HG02571 (cell line): Measurements from ENCODE around the gene CHCHD5.
"Not testable (repeated sequence)": the region's sequence is repeated elsewhere in the genome, so short reads cannot be mapped to it uniquely, and the experiment has no call there.

ENCODE experiments used
- ATAC-seq: cut with Tn5 transposase; IDR thresholded peaks from one replicate; pipeline ENCODE4 v1.9.1; 2021; ENCODE audit warnings: mild to moderate bottlenecking, moderate library complexity; ENCODE audit not compliant: unreplicated experiment

Gene CHCHD5

GRCh38 chr2:112584134-112584890 lies at the start of gene CHCHD5:
TSS of gene CHCHD5 (plus strand) at chr2:112584609. CDS start at chr2:112584648, 39 bp downstream.
- peak; percentile 91 for ATAC-seq

GRCh38 chr2:112534826-112535225 lies 49.6 kb upstream of the CHCHD5 start:
- no peak for ATAC-seq

GRCh38 chr2:112536665-112537064 lies 47.7 kb upstream of the CHCHD5 start:
- ATAC-seq: not testable (repeated sequence)

DNA sequence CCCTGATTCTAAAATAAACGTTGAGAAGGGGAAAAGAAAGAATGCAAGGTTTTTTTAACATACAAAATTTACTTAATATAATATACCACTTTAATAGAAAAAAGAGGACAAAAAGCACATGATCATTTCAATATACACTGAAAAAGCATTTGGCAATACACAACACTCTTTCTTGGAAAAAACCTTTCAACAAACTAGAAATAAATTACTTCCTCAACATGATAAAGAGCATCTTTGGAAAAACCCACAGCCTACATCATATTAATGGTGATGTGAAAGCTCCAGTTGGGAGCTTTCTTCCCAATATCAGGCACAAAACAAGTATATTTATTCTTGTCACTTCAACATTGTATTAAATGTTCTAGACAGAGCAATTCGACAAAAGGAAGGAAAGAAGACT lies 45.1 kb upstream of the CHCHD5 start:
- no peak for ATAC-seq

DNA sequence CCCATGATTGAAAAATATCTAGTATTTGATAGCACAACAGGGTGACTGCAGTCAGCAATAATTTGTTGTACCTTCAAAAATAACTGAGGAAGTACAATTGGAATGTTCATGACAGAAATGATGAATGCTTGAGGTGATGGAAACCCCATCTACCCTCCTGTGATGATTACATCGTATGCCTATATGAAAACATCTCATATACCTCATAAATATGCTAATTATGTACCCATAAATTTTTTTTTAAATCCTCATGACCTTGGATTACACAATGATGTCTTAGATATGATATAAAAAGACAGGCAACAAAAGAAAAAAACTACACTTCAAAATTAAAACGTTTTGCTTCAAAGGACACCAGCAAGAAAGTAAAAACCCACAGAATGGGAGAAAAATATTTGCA lies 43.5 kb upstream of the CHCHD5 start:
- ATAC-seq: no peak

- ATAC-seq: peak; percentile 68
These were observed 42.9 kb upstream of the CHCHD5 start for GRCh38 chr2:112541315-112542122.

- peak; percentile 82 for ATAC-seq
These were observed 42.1 kb upstream of the CHCHD5 start, which contains the start of gene POLR1B for GRCh38 chr2:112542123-112542983. TSS of gene POLR1B (plus strand) at chr2:112542465. CDS start at chr2:112542495, 30 bp downstream.

- ATAC-seq: no peak
These were observed 41.3 kb upstream of the CHCHD5 start for GRCh38 chr2:112542984-112543661.

GRCh38 chr2:112547333-112547732 lies 37.1 kb upstream of the CHCHD5 start:
- no peak for ATAC-seq

DNA sequence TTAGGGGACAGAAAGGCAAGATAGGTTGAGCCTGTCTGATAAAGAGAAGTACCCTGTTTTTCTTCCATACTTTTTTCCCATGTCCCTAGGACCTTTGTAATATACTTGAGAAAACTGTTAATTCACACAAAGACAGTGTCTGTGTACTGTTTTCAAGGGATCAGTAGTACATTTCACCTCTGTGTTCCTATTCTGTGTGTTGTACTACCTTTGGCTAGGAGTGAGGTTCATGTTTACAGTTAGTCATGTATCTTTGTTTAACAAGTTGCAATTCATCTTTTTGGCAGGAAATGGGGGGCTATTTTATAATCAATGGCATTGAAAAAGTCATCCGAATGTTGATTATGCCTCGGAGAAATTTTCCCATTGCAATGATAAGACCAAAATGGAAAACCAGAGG lies 35.4 kb upstream of the CHCHD5 start:
- ATAC-seq: no peak

DNA sequence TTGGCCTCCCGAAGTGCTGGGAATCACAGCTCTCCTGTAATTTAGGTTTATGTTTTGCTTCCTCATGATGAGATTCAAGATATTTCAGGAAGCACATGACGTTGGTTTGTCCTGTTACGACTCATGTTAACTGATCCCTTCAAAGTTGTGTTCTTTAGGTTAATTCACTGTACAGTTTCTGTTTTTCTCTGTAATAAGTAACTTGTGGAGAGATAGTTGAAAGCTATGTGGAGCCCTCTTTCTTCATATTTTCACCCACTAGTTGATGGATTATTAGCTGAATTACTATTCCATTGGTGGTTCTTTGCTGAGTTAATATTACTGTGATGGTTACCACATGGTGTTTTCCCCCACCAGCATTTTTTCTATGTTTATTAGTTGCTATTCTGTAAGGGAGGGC lies 18.3 kb upstream of the CHCHD5 start:
- no peak for ATAC-seq

GRCh38 chr2:112566508-112566907 lies 17.9 kb upstream of the CHCHD5 start:
- not testable (repeated sequence) for ATAC-seq

DNA sequence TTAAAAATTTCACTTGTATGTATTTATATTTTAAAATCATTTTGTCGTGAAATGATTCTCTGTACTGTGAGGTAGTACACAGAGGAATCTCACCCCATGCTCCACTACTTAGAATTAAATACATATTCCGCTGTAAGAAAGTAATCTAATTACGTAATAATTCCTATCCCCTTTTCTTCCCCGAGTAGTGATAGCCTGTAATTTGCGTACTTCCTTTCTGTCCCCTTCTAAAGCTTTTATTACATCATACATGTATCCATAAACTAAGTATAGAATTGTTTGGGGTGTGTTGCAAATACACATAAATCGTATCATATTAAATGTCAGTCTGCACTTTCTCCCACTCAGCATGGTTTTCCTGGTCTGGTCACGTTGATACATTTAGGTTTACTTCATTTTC lies 12.4 kb upstream of the CHCHD5 start:
- no peak for ATAC-seq

GRCh38 chr2:112577756-112578155 lies 6.7 kb upstream of the CHCHD5 start:
- no peak for ATAC-seq

- ATAC-seq: no peak
These were observed 5.2 kb upstream of the CHCHD5 start for GRCh38 chr2:112579241-112579640.

GRCh38 chr2:112580084-112580483 lies 4.3 kb upstream of the CHCHD5 start:
- no peak for ATAC-seq

DNA sequence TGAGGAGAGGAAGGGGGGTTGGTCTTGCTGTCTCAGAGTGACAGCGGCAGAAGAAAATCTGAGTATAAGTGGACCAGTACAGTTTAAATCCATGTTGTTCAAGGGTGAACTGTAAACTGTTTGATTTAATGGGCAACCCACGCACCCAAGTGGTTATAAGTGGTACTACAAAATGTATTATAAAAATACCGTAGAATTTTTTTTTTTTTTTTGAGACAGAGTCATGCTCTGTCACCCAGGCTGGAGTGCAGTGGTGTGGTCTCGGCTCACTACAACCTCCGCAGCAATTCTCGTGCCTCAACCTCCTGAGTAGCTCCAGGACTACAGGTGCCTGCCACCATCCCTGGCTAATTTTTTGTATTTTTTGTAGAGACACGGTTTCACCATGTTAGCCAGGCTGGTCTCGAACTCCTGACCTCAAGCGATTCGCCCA lies 2.1 kb upstream of the CHCHD5 start:
- ATAC-seq: no peak

DNA sequence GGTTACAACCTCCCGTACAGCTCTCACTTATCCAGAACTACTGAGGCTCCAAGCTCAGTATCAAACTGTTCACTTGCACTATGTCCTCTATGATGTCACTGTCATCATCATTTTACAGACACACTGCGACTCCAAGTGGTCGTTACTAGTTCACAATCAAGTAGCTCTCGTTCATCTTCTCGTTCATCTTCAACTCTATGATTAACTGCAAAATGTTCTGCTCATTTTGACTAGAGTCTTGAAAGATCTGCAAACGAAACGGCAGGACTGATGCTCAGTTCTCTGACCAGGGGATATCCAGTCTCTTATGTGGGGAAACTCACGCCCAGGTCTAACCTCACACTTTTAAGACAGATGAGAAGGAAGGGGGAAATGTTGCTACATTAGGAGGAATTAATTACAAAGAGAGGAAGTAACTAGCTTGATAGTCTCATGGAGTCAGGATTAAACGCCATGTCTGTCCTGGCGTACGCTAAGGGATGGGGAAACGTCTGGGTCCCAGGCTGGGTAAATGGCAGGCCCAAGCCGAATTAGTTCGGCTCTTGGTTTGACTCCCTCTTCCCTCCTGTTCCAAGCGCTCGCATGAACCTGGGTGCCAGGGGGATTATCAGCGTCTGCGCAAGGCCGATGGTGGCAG lies 794 bp upstream of the CHCHD5 start:
- ATAC-seq: no peak

GRCh38 chr2:112584891-112585250 lies 462 bp downstream of the CHCHD5 start:
- no peak for ATAC-seq

DNA sequence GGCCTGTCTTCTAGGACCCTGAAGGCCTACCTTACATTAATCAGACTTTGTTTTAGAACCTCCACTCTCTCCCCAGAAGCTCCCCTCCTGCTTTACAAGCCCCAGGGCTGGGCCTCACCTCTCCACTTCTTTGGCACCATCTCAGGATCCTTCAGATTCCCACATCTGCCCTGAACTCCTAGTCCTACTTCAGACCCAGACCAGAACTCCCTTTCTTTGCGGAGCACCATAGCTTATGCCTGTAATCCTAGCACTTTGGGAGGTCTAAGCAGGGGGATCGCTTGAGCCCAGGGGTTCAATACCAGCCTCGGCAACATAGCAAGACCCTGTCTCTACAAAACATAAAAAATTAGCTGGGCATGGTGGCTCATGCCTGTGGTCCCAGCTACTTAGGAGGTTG lies 991 bp downstream of the CHCHD5 start:
- ATAC-seq: no peak
